Measurements from ENCODE around the gene MVK.

Gene MVK

GRCh38 chr12:109587921-109588320 lies 14.3 kb downstream of the MVK start:
- peaks cover 9% of the 10 kb centered on the region for H3K36me3 ChIP-seq (ENCODE audit: control insufficient read depth, insufficient read depth, low read length)
- H3K9me3 ChIP-seq (ENCODE audit: control insufficient read depth, low read length): no peaks in the 10 kb centered on the region
- H3K9ac ChIP-seq (ENCODE audit: low read length): no peak overlapping the region
- H3K27me3 ChIP-seq (ENCODE audit: control insufficient read depth, insufficient read depth, low read length): no peaks in the 10 kb centered on the region
- H3K4me3 ChIP-seq (ENCODE audit: low read length): no peak overlapping the region
- H3K4me1 ChIP-seq (ENCODE audit: control insufficient read depth, insufficient read depth, low read length): no peaks in the 10 kb centered on the region

- H3K9me3 ChIP-seq (ENCODE audit: control insufficient read depth, low read length): no peaks in the 10 kb centered on the region
- no peak overlapping the region for H3K4me3 ChIP-seq (ENCODE audit: low read length)
- H3K4me1 ChIP-seq (ENCODE audit: control insufficient read depth, insufficient read depth, low read length): no peaks in the 10 kb centered on the region
- no peak overlapping the region for H3K9ac ChIP-seq (ENCODE audit: low read length)
- no peaks in the 10 kb centered on the region for H3K27me3 ChIP-seq (ENCODE audit: control insufficient read depth, insufficient read depth, low read length)
- peaks cover 7% of the 10 kb centered on the region for H3K36me3 ChIP-seq (ENCODE audit: control insufficient read depth, insufficient read depth, low read length)
These were observed 15.1 kb downstream of the MVK start for GRCh38 chr12:109588461-109589239.

- Histone ChIP-seq H3K36me3 (ENCODE audit: control insufficient read depth, insufficient read depth, low read length) (peaks cover 7% of the 10 kb centered on the region), H3K4me1 (ENCODE audit: control insufficient read depth, insufficient read depth, low read length) (no peaks in the 10 kb centered on the region)
These were observed 15.6 kb downstream of the MVK start for GRCh38 chr12:109589240-109589590.

GRCh38 chr12:109589691-109590245 lies 16.2 kb downstream of the MVK start:
- no peaks in the 10 kb centered on the region for H3K27me3 ChIP-seq (ENCODE audit: control insufficient read depth, insufficient read depth, low read length)
- no peak overlapping the region for H3K4me3 ChIP-seq (ENCODE audit: low read length)
- H3K9ac ChIP-seq (ENCODE audit: low read length): no peak overlapping the region
- H3K4me1 ChIP-seq (ENCODE audit: control insufficient read depth, insufficient read depth, low read length): no peaks in the 10 kb centered on the region
- peaks cover 13% of the 10 kb centered on the region for H3K36me3 ChIP-seq (ENCODE audit: control insufficient read depth, insufficient read depth, low read length)
- H3K9me3 ChIP-seq (ENCODE audit: control insufficient read depth, low read length): no peaks in the 10 kb centered on the region

More at GRCh38 chr12:109589240-109589590, 15.6 kb downstream of the MVK start:
- H3K9me3 ChIP-seq (ENCODE audit: control insufficient read depth, low read length): no peaks in the 10 kb centered on the region
- no peak overlapping the region for H3K9ac ChIP-seq (ENCODE audit: low read length)
- H3K4me3 ChIP-seq (ENCODE audit: low read length): no peak overlapping the region
- H3K27me3 ChIP-seq (ENCODE audit: control insufficient read depth, insufficient read depth, low read length): no peaks in the 10 kb centered on the region

GRCh38 chr12:109590566-109590965 lies 17.0 kb downstream of the MVK start:
- no peaks in the 10 kb centered on the region for H3K9me3 ChIP-seq (ENCODE audit: control insufficient read depth, low read length)
- H3K9ac ChIP-seq (ENCODE audit: low read length): no peak overlapping the region
- H3K27me3 ChIP-seq (ENCODE audit: control insufficient read depth, insufficient read depth, low read length): no peaks in the 10 kb centered on the region
- peaks cover 17% of the 10 kb centered on the region for H3K36me3 ChIP-seq (ENCODE audit: control insufficient read depth, insufficient read depth, low read length)
- H3K4me1 ChIP-seq (ENCODE audit: control insufficient read depth, insufficient read depth, low read length): no peaks in the 10 kb centered on the region
- no peak overlapping the region for H3K4me3 ChIP-seq (ENCODE audit: low read length)

GRCh38 chr12:109591041-109591440 lies 17.4 kb downstream of the MVK start:
- Histone ChIP-seq H3K36me3 (ENCODE audit: control insufficient read depth, insufficient read depth, low read length) (peaks cover 17% of the 10 kb centered on the region), H3K27me3 (ENCODE audit: control insufficient read depth, insufficient read depth, low read length) (no peaks in the 10 kb centered on the region), H3K9me3 (ENCODE audit: control insufficient read depth, low read length) (no peaks in the 10 kb centered on the region), H3K4me3 (ENCODE audit: low read length) (no peak overlapping the region), H3K4me1 (ENCODE audit: control insufficient read depth, insufficient read depth, low read length) (no peaks in the 10 kb centered on the region), H3K9ac (ENCODE audit: low read length) (no peak overlapping the region)

GRCh38 chr12:109592195-109592904 lies 18.8 kb downstream of the MVK start:
- Histone ChIP-seq H3K9ac (ENCODE audit: low read length) (no peak overlapping the region), H3K27me3 (ENCODE audit: control insufficient read depth, insufficient read depth, low read length) (no peaks in the 10 kb centered on the region), H3K4me3 (ENCODE audit: low read length) (no peak overlapping the region), H3K4me1 (ENCODE audit: control insufficient read depth, insufficient read depth, low read length) (no peaks in the 10 kb centered on the region), H3K36me3 (ENCODE audit: control insufficient read depth, insufficient read depth, low read length) (peaks cover 17% of the 10 kb centered on the region), H3K9me3 (ENCODE audit: control insufficient read depth, low read length) (no peaks in the 10 kb centered on the region)

GRCh38 chr12:109592905-109593272 lies 19.3 kb downstream of the MVK start:
- Histone ChIP-seq H3K9me3 (ENCODE audit: control insufficient read depth, low read length) (no peaks in the 10 kb centered on the region), H3K4me1 (ENCODE audit: control insufficient read depth, insufficient read depth, low read length) (peaks cover 5% of the 10 kb centered on the region), H3K27me3 (ENCODE audit: control insufficient read depth, insufficient read depth, low read length) (no peaks in the 10 kb centered on the region), H3K4me3 (ENCODE audit: low read length) (no peak overlapping the region), H3K36me3 (ENCODE audit: control insufficient read depth, insufficient read depth, low read length) (peaks cover 17% of the 10 kb centered on the region), H3K9ac (ENCODE audit: low read length) (no peak overlapping the region)

- Histone ChIP-seq H3K9ac (ENCODE audit: low read length) (no peak overlapping the region), H3K4me3 (ENCODE audit: low read length) (no peak overlapping the region), H3K9me3 (ENCODE audit: control insufficient read depth, low read length) (no peaks in the 10 kb centered on the region), H3K36me3 (ENCODE audit: control insufficient read depth, insufficient read depth, low read length) (peaks cover 17% of the 10 kb centered on the region), H3K4me1 (ENCODE audit: control insufficient read depth, insufficient read depth, low read length) (peaks cover 9% of the 10 kb centered on the region), H3K27me3 (ENCODE audit: control insufficient read depth, insufficient read depth, low read length) (no peaks in the 10 kb centered on the region)
These were observed 21.1 kb downstream of the MVK start for GRCh38 chr12:109594556-109595317.

- Histone ChIP-seq H3K27me3 (ENCODE audit: control insufficient read depth, insufficient read depth, low read length) (no peaks in the 10 kb centered on the region), H3K9me3 (ENCODE audit: control insufficient read depth, low read length) (no peaks in the 10 kb centered on the region), H3K4me3 (ENCODE audit: low read length) (no peak overlapping the region), H3K9ac (ENCODE audit: low read length) (no peak overlapping the region), H3K36me3 (ENCODE audit: control insufficient read depth, insufficient read depth, low read length) (peaks cover 17% of the 10 kb centered on the region), H3K4me1 (ENCODE audit: control insufficient read depth, insufficient read depth, low read length) (peaks cover 9% of the 10 kb centered on the region)
These were observed 21.8 kb downstream of the MVK start for GRCh38 chr12:109595321-109595902.

GRCh38 chr12:109596418-109597244 lies 23.0 kb downstream of the MVK start:
- Histone ChIP-seq H3K4me3 (ENCODE audit: low read length) (no peak overlapping the region), H3K9me3 (ENCODE audit: control insufficient read depth, low read length) (no peaks in the 10 kb centered on the region), H3K9ac (ENCODE audit: low read length) (no peak overlapping the region), H3K36me3 (ENCODE audit: control insufficient read depth, insufficient read depth, low read length) (peaks cover 13% of the 10 kb centered on the region), H3K27me3 (ENCODE audit: control insufficient read depth, insufficient read depth, low read length) (no peaks in the 10 kb centered on the region), H3K4me1 (ENCODE audit: control insufficient read depth, insufficient read depth, low read length) (peaks cover 9% of the 10 kb centered on the region)
